Measurements from ENCODE around the gene WDFY3.

The WDFY3 gene

GRCh38 chr4:84790769-84791565 is 175.5 kb downstream of the WDFY3 start:
- in situ Hi-C loops (cut with HindIII; ENCODE audit: low sequenced_read_pairs) = no loop called here
- no peak for TF ChIP-seq CTCF (IDR thresholded peaks at IDR 0.05; ENCODE audit: low read depth, low read length)
- H3K4me3 ChIP-seq (ENCODE audit: low read depth, low read length) = no peak overlapping the region
- DNase-seq (ENCODE audit: low read depth, low spot score) = no peak

- TF ChIP-seq CTCF (IDR thresholded peaks at IDR 0.05; ENCODE audit: low read depth, low read length) = no peak
- no peak for DNase-seq (ENCODE audit: low read depth, low spot score)
- in situ Hi-C loops (cut with HindIII; ENCODE audit: low sequenced_read_pairs) = no loop called here
- H3K4me3 ChIP-seq (ENCODE audit: low read depth, low read length) = no peak overlapping the region
These were observed 180.0 kb downstream of the WDFY3 start for GRCh38 chr4:84786478-84786877.

GRCh38 chr4:84782517-84782916 is 184.0 kb downstream of the WDFY3 start:
- in situ Hi-C loops (cut with HindIII; ENCODE audit: low sequenced_read_pairs) = no loop called here
- no peak for TF ChIP-seq CTCF (IDR thresholded peaks at IDR 0.05; ENCODE audit: low read depth, low read length)
- no peak overlapping the region for H3K4me3 ChIP-seq (ENCODE audit: low read depth, low read length)
- no peak for DNase-seq (ENCODE audit: low read depth, low spot score)

GRCh38 chr4:84780719-84781118 is 185.8 kb downstream of the WDFY3 start:
- in situ Hi-C loops (cut with HindIII; ENCODE audit: low sequenced_read_pairs) = no loop called here
- no peak for DNase-seq (ENCODE audit: low read depth, low spot score)
- H3K4me3 ChIP-seq (ENCODE audit: low read depth, low read length) = no peak overlapping the region
- no peak for TF ChIP-seq CTCF (IDR thresholded peaks at IDR 0.05; ENCODE audit: low read depth, low read length)

GRCh38 chr4:84778041-84778440 is 188.4 kb downstream of the WDFY3 start:
- DNase-seq (ENCODE audit: low read depth, low spot score) = no peak
- TF ChIP-seq CTCF (IDR thresholded peaks at IDR 0.05; ENCODE audit: low read depth, low read length) = no peak
- in situ Hi-C loops (cut with HindIII; ENCODE audit: low sequenced_read_pairs) = no loop called here
- no peak overlapping the region for H3K4me3 ChIP-seq (ENCODE audit: low read depth, low read length)

DNA sequence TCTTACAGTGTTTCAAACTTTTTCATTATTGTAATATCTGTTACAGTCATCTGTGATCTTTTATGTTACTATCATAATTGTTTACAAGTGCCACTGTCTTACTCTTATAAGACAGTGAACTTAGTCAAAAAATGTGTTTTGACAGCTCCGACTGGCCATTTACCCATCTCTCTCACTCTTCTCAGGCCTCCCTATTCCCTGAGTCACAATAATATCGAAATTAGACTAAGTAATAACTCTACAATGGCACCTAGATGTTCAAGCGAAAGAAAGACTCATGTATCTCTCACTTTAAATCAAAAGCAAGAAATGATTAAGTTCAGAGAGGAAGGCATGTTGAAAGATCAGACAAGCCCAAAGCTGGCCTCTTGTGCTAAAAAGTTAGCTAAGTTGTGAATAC is 199.3 kb downstream of the WDFY3 start:
- no peak overlapping the region for H3K4me3 ChIP-seq (ENCODE audit: low read depth, low read length)
- DNase-seq (ENCODE audit: low read depth, low spot score) = no peak
- no peak for TF ChIP-seq CTCF (IDR thresholded peaks at IDR 0.05; ENCODE audit: low read depth, low read length)
- in situ Hi-C loops (cut with HindIII; ENCODE audit: low sequenced_read_pairs) = no loop called here
